Bronchial epithelial cell (primary cell): Measurements from ENCODE around the gene TBCA. TPM values are rescaled to one million over a fixed set of nuclear protein-coding genes. Genes with fewer than 3 reads are reported as not detected.

ENCODE experiments used
- DNase-seq: peaks from one replicate; pipeline ENCODE4 v3.0.0-alpha.2; 2010; ENCODE audit warnings: low read depth
- FAIRE-seq: peaks from 2 replicates; lab custom pipeline; 2011; peaks lifted over from hg19 to GRCh38; lab: Jason Lieb, UNC
- H3K27me3 ChIP-seq: 2 replicates; pipeline ENCODE4 v1.5.1; 2011; ENCODE audit warnings: low read length; ENCODE audit not compliant: control insufficient read depth, insufficient read depth
- H3K36me3 ChIP-seq: 2 replicates; pipeline ENCODE4 v1.5.1; 2011; ENCODE audit warnings: low read length; ENCODE audit not compliant: control insufficient read depth, insufficient read depth
- H3K4me3 ChIP-seq: 2 replicates; pipeline ENCODE4 v1.5.1; 2011; ENCODE audit warnings: mild to moderate bottlenecking, low read depth, low read length, control low read depth
- total RNA-seq: library from RNA; depleted of rRNA; stranded (reverse); fragments of >200 nt; gene quantifications from 2 replicates; pipeline ENCODE4 v1.2.1, GENCODE V29; 2014
- TF ChIP-seq, protein P1 (sequence below): IDR thresholded peaks from 2 replicates; pipeline ENCODE4 v1.5.1; 2011; ENCODE audit warnings: mild to moderate bottlenecking, moderate library complexity, low read length, control low read depth, inconsistent platforms; ENCODE audit not compliant: insufficient read depth, severe bottlenecking

The TBCA gene
- total RNA-seq, 1 donor from 2014 or later, result 68.2 TPM

DNA sequence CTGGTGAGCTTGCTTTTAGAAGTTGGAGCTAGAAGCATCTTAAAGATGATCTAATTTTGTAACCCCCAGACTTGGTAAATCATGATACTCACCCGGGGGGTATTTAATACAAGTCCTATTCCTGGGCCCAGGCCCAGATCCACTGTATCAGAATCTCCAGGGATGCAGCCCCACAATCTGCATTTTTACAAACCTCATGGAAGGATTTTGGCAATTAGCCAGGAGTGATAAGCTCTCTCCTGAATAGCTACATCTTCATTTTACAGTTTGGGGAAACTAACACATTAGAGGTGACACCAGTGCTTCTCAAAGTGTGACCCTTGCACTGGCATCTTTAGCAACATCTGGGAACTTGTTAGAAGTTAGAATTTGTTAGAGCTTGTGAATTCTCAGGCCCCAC lies 106.5 kb downstream of the TBCA start:
- H3K4me3 ChIP-seq, result no peak overlapping the region
- no peak for DNase-seq
- peaks cover 3% of the 10 kb centered on the region for H3K27me3 ChIP-seq
- no peaks in the 10 kb centered on the region for H3K36me3 ChIP-seq
- TF ChIP-seq, protein P1, sequence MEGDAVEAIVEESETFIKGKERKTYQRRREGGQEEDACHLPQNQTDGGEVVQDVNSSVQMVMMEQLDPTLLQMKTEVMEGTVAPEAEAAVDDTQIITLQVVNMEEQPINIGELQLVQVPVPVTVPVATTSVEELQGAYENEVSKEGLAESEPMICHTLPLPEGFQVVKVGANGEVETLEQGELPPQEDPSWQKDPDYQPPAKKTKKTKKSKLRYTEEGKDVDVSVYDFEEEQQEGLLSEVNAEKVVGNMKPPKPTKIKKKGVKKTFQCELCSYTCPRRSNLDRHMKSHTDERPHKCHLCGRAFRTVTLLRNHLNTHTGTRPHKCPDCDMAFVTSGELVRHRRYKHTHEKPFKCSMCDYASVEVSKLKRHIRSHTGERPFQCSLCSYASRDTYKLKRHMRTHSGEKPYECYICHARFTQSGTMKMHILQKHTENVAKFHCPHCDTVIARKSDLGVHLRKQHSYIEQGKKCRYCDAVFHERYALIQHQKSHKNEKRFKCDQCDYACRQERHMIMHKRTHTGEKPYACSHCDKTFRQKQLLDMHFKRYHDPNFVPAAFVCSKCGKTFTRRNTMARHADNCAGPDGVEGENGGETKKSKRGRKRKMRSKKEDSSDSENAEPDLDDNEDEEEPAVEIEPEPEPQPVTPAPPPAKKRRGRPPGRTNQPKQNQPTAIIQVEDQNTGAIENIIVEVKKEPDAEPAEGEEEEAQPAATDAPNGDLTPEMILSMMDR, result no peak
- FAIRE-seq, result no peak

DNA sequence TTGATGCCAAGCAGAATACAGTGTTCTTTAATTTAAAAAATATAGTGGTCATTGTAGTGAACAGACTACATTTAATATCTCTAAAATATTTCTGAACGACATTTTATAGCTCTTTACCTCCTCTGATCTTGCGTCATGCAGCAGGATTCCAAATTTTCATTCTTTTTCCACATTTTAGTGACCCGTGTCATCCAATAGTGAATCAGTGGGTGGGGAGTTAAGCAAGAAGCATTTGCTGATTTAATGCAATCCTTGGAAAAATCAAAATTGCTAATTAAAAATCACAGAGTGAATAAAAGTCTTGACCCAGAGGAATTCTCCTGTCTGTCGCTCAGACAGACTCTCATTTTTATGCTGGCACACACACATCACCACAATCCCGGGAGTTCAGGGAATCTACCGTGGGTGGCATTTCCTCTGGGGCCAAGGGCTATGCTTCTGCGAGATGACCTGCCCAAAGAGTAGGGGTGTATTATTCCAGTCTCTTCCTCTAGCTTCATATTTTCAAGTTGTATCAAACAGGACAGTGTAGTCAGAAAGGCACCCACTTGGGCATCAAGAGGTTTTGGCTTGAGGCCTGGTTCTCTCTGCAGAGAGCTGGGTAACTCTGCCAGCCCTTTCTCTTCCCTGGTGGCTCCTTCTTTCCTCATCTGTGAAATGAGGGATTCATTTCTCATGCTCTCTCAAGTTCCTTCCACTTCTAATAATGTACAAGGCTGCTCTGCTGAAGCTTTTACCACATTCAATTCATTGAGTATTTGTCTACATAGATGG lies 112.9 kb downstream of the TBCA start:
- DNase-seq, result no peak
- H3K27me3 ChIP-seq, result peaks cover 3% of the 10 kb centered on the region
- TF ChIP-seq, protein P1, result no peak
- no peak overlapping the region for H3K4me3 ChIP-seq
- no peak for FAIRE-seq
- no peaks in the 10 kb centered on the region for H3K36me3 ChIP-seq

DNA sequence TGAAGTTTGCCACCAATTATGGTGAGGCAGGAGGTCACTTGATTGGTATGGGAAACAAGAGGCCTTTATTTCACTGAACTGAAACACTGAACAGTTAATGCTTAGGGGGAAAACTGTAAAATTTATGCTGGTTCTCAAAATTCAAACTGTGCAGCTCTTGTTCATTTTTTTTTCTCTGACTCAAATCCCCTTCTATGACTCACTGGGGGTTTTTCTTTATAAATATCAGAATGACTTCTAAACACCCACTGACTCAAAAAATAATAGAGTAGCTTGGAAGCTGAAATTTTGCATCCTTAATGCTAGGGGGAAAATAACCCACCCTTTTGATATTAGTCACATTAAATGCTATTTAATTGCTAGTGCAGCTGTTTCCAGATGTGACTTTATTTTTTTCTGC lies 113.5 kb downstream of the TBCA start:
- TF ChIP-seq, protein P1, result no peak
- Histone ChIP-seq H3K4me3 (no peak overlapping the region), H3K27me3 (peaks cover 4% of the 10 kb centered on the region), H3K36me3 (no peaks in the 10 kb centered on the region)
- DNase-seq (no peak), FAIRE-seq (no peak)

DNA sequence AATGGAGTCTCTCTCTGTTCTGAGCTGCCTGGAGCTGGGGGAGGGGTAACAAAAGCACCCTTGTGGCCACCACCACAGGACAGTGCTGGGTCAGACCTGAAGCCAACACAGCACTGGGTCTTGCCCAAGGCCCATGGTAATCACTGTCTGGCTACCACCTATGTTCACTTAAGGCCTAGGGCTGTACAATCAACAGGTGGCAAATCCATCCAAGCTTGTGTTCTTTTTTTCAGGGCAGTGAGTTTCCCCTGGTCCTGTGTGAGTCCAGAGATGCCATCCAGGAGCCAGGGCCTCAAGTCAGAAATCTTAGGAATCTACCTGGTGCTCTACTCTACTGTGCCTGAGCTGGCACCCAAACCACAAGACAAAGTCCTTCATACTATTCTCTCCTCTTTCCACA lies 117.5 kb downstream of the TBCA start:
- TF ChIP-seq, protein P1, result no peak
- FAIRE-seq, result no peak

DNA sequence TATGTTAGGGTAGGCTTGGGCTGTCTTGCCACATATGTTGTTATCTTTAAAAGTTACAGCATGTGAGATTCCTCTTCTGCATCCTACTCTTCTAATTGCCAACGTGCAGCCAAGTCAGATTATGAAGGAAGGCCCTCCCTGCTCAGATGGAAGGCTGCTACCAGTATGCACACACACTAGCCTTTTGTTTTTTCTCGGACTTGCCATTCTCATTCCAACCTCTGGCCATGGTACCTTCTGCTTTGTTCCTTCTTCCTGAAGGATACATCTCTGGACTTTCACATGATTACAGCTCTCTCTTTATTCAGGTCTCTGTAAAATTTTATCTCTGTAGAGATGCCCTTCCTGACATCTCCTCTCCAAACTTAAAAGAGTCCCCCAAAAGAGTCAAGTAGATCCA lies 124.8 kb downstream of the TBCA start:
- peaks cover 17% of the 10 kb centered on the region for H3K27me3 ChIP-seq
- FAIRE-seq (no peak), DNase-seq (no peak)
- no peak overlapping the region for H3K4me3 ChIP-seq
- no peaks in the 10 kb centered on the region for H3K36me3 ChIP-seq
- TF ChIP-seq, protein P1, result no peak

More for the DNA sequence above, 117.5 kb downstream of the TBCA start:
- DNase-seq, result no peak
- Histone ChIP-seq H3K36me3 (no peaks in the 10 kb centered on the region), H3K27me3 (peaks cover 4% of the 10 kb centered on the region), H3K4me3 (no peak overlapping the region)

DNA sequence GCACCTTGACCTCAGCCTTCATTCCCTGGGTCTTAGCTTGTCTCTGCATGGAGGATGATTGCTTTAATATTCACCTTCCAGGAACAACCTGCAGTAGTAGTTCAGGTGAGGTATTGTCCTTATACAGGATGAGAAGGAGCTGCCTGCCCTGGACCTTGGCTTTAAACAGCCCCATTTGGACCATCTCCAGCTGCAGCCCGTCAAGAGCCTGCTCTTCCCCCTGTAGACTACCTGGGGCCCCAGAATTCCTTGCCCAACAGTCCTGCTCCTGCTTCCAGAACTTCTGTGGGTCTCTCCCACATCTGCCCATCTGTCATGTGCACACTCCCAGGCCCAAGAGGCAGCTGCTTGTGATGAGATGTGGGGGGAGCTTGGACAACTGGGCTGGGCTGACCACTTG lies 125.5 kb downstream of the TBCA start:
- Histone ChIP-seq H3K36me3 (no peaks in the 10 kb centered on the region), H3K4me3 (no peak overlapping the region), H3K27me3 (peaks cover 23% of the 10 kb centered on the region)
- FAIRE-seq (no peak), DNase-seq (no peak)
- TF ChIP-seq, protein P1, result no peak
